GM19328 (cell line): ENCODE results near the gene PATL2.
"Not testable (repeated sequence)": the region's sequence is repeated elsewhere in the genome, so short reads cannot be mapped to it uniquely, and the experiment has no call there.

ENCODE experiments used
- ATAC-seq: cut with Tn5 transposase; IDR thresholded peaks from one replicate; pipeline ENCODE4 v1.9.1; 2021; ENCODE audit warnings: mild to moderate bottlenecking, moderate library complexity; ENCODE audit not compliant: unreplicated experiment

The PATL2 gene

DNA sequence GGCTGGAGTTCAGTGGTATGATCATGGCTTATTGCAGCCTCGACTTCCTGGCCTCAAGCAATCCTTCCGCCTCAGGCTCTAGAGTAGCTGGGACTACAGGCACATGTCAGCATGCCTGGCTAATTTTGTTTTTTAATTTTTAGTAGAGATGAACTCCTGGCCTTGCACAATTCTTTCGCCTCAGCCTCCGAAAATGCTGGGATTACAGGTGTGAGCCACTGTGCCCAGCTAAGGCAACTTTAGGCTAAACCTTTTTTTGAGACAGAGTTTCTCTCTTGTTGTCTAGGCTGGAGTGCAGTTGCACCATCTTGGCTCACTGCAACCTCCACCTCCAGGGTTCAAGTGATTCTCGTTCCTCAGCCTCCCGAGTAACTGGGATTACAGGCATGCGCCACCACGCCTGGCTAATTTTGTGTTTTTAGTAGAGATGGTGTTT is 8.9 kb upstream of the PATL2 start:
- ATAC-seq: not testable (repeated sequence)

DNA sequence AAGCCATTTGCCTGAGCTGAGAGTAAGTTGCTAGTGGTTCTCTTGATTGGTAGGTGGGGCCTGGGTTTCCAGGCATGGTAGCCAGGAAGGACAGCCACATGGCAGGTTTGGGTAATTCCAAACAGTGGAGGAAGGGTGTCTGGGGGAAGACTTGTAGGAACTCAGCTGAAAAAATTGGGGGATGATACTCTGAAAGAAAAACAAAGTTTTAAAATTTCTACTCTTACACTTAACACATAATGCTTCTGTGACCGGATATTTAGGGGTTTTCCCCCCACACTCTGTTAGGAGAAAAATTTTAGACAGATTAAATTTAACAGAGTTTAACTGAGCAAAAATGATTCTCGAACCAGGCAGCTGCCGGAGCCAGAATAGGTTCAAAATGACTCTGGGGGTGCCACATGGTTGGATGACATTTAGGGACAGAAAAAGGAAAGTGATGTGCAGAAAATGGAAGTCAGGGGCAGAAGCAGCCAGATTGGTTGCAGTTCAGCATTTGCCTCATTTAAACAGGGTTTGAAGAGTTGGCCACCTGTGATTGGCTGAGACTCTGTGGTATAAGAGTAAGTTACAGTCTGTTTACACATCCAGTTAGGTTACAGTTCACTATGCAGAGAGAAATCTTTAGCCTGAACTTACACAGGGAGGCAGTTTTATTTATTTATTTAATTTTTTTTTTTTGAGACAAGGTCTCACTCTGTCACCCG is 8.3 kb upstream of the PATL2 start:
- ATAC-seq: peak; percentile 44

DNA sequence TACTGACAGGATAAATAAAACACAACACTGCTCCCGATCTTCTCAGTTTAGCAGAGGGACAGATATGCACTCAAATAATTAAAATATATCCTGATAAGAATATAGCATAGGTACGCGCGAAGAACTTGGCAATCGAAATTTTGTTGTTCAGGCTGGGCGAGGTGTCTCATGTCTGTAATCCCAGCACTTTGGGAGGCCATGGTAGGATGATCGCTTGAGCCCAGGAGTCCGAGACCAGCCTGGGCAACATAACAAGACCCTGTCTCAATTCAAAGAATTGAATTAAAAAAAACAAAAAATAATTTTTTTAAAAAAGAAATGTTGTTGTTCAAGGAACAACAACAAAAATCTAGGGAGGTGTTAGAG is 7.8 kb upstream of the PATL2 start:
- no peak for ATAC-seq

DNA sequence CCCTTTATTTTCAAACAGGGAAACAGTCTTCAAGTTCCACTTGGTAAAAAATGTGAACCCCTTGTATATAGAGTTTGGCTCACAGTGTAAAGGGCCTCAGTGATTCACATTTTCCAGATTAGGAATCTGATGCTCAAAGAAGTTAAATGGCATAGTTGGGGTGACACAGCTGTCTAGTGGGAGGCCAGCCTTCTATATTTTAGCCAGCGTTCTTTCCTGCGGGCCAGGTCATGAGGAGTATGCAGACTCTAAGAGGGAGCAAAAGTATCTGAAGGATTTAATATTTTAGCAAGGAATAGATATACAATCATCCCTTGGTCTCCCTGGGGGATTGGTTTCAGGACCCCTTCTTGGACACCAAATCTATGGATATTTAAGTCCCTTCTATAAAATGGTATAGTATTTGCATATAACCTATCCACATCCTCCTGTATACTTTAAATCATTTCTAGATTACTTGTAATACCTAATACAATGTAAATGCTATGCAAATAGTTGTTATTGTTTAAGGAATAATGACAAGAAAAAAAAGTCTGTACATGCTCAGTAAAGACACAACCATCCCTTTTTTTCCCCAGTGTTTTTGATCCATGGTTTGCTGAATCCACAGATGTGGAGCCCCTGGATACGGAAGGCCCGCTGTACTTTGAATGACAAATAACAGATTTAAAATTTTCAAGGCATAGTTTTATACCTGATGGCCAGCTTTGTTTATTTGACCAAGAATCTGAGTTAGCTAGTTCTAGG is 7.2 kb upstream of the PATL2 start:
- ATAC-seq: no peak

DNA sequence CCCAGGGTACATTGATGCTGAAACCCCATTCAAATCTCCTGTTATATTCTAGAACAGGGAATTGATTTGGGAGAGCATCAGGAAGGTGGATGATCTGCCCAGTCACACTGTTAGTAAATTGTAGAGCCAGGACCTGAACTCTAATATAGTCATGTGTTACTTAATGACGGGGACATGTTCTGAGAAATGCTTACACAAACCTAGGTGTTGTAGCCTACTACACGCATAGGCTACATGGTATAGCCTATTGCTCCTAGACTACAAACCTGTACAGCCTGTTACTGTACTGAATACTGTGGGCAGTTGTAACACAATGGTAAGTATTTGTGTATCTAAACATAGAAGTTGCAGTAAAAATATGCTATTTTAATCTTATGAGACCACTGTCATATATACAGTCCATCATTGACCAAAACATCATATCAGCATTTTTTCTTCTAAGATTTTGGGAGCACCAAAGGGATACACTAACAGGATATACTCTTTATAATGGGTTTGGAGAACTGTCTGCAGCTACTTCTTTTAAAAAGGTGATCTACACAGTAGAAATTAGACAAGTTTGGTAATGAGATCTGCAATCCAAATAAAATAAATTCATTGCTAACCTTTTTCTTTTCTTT is 6.0 kb upstream of the PATL2 start:
- no peak for ATAC-seq

DNA sequence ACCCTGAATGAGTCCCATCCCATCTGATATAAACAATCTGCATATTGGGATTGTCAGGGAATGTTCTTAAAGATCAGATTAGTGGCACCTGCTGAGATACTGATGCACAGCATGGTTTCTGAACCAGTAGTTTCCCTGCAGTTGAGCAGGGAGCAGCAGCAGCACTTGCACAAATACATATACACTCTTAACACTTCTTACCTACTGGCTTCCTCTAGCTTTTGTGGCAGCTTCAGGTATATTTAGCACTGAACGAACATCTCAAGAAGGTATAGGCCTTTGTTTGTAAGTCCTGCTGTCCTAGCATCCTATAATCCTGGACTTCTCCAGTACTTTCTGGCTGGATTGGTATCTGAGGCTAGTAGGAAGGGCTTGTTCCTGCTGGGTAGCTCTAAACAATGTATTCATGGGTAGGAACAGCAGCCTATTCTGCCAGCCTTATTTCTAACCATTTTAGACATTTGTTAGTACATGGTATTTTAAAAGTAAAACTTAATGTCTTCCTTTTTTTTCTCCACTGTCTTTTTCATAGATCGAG is 4.7 kb upstream of the PATL2 start:
- ATAC-seq: no peak

DNA sequence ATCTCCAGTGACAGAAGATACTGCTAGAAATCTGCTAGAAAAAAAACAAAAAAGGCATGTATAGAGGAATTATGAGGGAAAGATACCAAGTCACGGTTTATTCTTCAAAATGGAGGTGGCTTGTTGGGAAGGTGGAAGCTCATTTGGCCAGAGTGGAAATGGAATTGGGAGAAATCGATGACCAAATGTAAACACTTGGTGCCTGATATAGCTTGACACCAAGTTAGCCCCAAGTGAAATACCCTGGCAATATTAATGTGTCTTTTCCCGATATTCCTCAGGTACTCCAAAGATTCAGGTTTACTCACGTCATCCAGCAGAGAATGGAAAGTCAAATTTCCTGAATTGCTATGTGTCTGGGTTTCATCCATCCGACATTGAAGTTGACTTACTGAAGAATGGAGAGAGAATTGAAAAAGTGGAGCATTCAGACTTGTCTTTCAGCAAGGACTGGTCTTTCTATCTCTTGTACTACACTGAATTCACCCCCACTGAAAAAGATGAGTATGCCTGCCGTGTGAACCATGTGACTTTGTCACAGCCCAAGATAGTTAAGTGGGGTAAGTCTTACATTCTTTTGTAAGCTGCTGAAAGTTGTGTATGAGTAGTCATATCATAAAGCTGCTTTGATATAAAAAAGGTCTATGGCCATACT is 4.1 kb upstream of the PATL2 start:
- ATAC-seq: no peak

DNA sequence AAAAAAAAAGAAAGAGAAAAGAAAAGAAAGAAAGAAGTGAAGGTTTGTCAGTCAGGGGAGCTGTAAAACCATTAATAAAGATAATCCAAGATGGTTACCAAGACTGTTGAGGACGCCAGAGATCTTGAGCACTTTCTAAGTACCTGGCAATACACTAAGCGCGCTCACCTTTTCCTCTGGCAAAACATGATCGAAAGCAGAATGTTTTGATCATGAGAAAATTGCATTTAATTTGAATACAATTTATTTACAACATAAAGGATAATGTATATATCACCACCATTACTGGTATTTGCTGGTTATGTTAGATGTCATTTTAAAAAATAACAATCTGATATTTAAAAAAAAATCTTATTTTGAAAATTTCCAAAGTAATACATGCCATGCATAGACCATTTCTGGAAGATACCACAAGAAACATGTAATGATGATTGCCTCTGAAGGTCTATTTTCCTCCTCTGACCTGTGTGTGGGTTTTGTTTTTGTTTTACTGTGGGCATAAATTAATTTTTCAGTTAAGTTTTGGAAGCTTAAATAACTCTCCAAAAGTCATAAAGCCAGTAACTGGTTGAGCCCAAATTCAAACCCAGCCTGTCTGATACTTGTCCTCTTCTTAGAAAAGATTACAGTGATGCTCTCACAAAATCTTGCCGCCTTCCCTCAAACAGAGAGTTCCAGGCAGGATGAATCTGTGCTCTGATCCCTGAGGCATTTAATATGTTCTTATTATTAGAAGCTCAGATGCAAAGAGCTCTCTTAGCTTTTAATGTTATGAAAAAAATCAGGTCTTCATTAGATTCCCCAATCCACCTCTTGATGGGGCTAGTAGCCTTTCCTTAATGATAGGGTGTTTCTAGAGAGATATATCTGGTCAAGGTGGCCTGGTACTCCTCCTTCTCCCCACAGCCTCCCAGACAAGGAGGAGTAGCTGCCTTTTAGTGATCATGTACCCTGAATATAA is 2.2 kb upstream of the PATL2 start:
- ATAC-seq: no peak

DNA sequence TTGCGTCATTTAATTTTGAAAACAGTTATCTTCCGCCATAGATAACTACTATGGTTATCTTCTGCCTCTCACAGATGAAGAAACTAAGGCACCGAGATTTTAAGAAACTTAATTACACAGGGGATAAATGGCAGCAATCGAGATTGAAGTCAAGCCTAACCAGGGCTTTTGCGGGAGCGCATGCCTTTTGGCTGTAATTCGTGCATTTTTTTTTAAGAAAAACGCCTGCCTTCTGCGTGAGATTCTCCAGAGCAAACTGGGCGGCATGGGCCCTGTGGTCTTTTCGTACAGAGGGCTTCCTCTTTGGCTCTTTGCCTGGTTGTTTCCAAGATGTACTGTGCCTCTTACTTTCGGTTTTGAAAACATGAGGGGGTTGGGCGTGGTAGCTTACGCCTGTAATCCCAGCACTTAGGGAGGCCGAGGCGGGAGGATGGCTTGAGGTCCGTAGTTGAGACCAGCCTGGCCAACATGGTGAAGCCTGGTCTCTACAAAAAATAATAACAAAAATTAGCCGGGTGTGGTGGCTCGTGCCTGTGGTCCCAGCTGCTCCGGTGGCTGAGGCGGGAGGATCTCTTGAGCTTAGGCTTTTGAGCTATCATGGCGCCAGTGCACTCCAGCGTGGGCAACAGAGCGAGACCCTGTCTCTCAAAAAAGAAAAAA is 1.4 kb upstream of the PATL2 start:
- ATAC-seq: no peak

DNA sequence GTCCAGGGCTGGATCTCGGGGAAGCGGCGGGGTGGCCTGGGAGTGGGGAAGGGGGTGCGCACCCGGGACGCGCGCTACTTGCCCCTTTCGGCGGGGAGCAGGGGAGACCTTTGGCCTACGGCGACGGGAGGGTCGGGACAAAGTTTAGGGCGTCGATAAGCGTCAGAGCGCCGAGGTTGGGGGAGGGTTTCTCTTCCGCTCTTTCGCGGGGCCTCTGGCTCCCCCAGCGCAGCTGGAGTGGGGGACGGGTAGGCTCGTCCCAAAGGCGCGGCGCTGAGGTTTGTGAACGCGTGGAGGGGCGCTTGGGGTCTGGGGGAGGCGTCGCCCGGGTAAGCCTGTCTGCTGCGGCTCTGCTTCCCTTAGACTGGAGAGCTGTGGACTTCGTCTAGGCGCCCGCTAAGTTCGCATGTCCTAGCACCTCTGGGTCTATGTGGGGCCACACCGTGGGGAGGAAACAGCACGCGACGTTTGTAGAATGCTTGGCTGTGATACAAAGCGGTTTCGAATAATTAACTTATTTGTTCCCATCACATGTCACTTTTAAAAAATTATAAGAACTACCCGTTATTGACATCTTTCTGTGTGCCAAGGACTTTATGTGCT is 721 bp upstream of the PATL2 start:
- peak; percentile 18 for ATAC-seq

DNA sequence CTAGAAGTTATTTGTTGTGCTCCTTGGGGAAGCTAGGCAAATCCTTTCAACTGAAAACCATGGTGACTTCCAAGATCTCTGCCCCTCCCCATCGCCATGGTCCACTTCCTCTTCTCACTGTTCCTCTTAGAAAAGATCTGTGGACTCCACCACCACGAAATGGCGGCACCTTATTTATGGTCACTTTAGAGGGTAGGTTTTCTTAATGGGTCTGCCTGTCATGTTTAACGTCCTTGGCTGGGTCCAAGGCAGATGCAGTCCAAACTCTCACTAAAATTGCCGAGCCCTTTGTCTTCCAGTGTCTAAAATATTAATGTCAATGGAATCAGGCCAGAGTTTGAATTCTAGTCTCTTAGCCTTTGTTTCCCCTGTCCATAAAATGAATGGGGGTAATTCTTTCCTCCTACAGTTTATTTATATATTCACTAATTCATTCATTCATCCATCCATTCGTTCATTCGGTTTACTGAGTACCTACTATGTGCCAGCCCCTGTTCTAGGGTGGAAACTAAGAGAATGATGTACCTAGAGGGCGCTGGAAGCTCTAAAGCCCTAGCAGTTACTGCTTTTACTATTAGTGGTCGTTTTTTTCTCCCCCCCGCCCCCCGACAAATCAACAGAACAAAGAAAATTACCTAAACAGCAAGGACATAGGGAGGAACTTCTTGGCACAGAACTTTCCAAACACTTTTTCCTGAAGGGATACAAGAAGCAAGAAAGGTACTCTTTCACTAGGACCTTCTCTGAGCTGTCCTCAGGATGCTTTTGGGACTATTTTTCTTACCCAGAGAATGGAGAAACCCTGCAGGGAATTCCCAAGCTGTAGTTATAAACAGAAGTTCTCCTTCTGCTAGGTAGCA is 657 bp downstream of the PATL2 start:
- ATAC-seq: no peak

DNA sequence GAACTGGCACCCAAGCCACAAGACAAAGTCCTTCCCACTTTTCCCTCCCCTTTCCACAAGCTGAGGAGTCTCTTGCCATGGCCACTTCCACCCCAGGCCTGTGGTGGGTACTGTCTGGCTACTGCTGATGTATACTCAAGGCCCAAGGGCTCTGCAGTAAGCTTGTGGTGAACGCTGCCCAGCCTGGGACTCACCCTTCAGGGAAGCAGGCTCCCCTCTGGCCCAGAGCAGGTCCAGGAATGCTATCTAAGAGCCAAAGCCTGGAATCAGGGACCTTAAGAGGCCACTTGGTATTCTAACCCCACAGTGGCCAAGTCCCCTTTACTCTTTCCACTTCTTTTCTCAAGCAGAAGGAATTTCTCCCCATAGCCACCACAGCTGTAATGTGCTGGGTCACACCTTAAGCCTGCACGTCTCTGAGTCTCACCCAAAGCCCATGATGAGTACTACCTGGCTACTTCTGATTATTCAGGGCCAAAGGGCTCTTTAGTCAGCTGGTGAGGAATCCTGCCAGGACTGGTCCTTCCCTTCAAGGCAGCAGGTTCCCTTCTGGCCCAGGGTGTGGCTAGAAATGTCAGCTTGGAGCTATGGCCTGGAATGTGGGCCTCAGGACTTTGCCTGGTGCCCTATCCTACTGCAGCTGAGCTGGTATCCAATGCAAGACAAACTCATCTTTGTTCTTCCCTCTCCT is 4.0 kb downstream of the PATL2 start:
- no peak for ATAC-seq

DNA sequence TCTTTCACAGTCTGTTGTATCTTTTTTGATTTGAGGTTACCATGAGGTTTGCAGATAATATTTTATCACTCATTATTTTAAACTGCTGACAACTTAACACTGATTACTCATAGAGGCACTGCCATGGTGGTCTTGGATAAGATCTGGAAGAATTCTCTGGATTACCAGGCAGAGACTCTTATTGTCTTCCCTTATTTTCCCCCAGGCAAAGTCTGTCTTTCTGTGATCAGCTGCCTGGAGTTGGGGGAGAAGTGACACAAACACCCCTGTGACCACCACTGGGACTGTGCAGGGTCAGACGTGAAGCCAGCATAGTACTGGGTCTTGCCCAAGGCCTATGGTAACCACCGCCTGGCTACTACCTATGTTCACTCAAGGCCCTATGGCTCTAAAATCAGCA is 4.7 kb downstream of the PATL2 start:
- ATAC-seq: no peak

DNA sequence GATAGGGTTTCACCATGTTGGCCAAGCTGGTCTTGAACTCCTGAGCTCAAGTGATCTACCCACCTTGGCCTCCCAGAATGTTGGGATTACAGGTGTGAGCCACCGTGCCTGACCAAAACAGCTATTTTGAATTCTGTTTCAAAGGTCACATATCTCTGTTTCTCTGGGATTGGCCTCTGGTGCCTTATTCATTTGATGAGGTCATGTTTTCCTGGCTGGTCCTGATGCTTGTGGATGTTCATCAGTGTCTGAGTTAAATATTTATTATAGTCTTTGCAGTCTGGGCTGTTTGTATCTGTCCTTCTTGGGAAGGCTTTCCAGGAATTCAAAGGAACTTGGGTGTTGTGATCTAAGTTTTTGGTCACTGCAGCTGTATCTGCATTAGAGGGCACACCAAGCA is 5.1 kb downstream of the PATL2 start:
- no peak for ATAC-seq

DNA sequence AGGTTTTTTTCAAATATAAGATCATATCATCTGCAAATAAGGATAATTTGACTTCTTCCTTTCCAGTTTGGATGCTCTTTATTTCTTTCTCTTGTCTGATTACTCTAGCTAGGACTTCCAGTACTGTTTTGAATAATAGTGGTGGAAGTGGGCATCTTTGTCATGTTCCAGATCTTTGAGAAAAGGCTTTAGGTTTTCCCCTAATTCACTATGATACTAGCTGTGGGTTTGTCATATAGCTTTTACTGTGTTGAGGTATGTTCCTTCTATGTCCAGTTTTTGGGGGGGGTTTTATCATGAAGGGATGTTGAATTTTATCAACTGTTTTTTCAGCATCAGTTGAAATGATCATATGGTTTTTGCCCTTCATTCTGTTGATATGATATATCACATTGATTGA is 10.4 kb downstream of the PATL2 start:
- not testable (repeated sequence) for ATAC-seq

DNA sequence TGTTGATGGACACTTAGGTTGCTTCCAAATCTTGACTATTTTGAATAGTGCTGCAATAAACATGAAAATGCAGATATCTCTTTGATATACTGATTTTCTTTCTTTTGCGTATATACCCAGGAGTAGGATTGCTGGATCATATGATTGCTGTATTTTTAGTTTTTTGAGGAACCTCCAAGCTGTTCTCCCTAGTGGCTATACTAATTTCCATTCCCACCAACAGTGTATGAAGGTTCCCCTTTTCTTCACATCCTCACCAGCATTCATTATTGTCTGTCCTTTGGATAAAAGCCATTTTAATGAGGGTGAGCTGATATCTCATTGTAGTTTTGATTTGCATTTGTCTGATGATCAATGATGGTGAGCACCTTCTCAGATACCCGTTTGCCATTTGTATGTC is 12.5 kb downstream of the PATL2 start:
- ATAC-seq: no peak

DNA sequence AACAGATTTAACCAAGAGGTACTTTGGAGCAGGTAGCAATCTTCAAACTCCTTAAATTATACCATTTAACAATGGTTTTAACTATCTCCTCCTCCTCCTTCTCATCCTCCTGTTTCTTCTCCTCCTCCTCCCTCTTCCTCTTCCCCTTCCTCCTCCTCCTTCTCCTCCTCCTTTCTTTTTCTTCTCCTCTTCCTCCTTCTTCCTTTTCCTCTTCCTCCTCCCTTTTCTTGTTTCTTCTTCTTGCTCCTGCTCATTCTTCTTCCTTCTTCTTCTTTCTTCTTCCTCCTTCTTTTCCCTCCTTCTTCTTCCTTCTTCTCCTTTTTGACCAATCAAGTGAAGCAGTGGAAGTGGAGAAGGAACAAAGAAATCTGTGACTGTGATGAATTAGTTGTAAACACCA is 14.1 kb downstream of the PATL2 start:
- ATAC-seq: no peak

DNA sequence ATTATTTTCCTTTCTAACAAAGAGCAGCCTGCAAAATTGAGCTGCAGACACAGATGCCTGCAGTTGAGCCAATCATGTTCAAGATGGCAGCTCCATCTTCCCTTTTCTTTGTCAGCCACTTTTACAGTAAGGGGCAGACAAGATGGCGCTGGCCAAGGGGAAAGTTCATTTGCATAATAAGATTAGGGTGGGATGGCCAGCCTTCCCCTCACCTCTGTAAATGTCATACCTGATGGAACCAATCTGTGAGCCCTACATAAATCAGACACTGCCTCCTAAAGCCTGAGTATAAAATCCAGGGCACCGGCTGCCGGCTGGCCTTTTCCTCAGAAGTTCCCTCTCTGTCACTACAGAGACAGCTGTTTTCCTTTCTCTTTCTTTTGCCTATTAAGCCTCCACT is 15.8 kb downstream of the PATL2 start:
- no peak for ATAC-seq
